ENCODE measurements around the gene UQCRQ.

Gene UQCRQ

GRCh38 chr5:132866342-132867045, at the start of gene UQCRQ, which contains the start of gene GDF9:
UQCRQ (plus strand) TSS chr5:132866642; CDS start chr5:132866882, 240 bp downstream.
GDF9 (minus strand) TSS chr5:132866469; CDS start chr5:132864533, 1,936 bp downstream.
- peak; percentile 90 to 99 (median 96) for DNase-seq

GRCh38 chr5:132817011-132817410, 49.4 kb upstream of the UQCRQ start:
- no peak for DNase-seq

DNA sequence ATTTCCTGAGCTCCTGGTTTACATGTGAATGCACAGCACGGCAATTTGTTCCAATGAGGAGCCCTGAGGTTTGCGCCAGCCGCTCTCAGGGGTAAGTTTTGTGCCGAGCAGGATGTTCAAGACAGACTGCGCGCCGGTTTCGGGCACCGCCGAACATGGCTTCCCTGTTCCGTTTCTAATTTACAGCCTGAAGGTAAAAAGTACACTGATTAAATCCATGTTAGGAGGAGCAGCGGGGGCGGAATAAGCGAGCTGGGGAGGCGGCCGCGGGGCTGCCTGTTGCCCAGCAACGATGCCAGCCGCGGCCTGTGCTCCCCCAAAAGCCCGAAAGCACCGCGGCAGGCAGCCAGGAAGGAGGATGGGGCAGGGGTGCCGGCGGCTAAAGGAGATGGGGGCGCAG, 47.0 kb upstream of the UQCRQ start:
- DNase-seq, result no peak

- peak; percentile 42 to 90 (median 81) for DNase-seq
Measured at GRCh38 chr5:132820162-132820754, 46.2 kb upstream of the UQCRQ start.

DNA sequence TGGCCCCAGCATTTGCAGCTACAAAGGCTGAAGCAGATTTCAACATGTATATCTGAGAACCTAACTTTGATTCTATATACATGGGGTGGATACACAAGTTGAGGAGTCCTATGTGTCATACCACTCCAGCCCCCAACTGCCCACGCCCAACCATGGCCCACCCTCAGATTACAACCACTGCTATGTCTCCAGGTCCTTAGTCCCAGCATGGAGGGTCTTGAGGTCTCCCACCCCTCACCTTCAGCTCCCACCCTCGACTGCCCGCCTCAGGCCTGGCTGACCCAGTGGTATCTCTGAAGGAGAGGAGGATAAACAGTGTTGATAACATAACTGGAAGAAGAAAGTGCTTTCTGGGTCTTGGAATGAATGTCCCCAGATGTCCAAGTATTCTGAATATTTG, 45.1 kb upstream of the UQCRQ start:
- DNase-seq, result no peak

DNA sequence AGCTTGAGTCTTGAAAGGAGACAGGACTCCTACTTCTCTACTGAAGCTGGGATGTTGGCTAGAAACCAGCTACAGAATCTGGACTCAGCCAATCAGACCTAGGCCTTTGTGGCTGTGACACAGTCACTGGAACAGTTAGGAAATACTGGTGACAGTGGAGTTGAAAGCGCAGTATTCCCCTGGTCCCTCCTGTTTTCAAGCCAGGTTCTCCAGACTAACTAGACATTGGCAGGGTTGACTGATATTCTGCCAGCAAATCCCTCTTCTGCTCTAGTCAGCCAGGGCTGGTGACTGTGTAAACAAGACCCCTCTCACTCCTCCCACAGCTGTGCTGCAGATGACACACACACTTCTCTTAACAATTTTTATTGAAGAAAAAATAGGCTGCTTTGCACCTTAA, 44.7 kb upstream of the UQCRQ start:
- no peak for DNase-seq

DNA sequence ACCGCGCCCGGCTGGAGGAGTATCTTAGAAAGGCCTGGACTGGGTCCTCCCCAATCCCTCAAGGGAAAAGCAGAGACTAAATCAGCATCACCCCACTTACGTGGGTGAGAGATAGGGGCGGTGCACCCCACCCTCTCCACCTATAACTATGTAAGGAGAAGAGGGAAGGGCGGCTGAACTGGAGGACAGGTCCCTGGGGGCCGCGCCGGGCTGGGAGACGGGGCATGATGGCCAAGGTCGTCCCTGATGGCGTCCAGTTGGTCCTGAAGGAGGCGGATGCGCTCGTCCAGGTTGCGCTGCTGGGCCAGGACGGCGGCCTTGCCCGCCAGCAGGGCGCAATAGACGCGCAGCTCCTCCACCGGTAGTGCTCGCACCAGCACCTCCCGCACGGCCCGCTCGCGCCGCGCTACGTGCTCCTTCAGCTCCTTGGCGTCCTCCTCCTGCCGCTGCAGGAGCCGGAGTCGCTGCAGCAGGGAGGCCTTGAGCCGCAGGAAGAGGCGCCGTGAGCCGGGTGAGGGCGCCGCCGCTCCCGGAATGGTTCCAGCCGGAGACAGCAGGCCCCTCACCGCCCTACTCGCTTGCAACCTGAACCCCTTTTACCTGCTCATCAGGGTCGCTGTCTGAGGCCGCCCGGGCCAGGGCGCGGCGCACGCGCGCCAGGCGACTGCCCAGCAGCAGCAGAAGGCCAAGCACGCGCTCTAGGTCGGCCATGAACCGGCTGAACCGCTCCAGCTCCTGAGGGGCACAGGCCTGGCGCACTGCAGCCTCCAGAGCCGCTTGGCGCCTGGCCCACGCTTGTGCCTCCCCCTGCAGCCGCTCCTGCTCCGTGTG, 43.6 kb upstream of the UQCRQ start:
- DNase-seq, result no peak

DNA sequence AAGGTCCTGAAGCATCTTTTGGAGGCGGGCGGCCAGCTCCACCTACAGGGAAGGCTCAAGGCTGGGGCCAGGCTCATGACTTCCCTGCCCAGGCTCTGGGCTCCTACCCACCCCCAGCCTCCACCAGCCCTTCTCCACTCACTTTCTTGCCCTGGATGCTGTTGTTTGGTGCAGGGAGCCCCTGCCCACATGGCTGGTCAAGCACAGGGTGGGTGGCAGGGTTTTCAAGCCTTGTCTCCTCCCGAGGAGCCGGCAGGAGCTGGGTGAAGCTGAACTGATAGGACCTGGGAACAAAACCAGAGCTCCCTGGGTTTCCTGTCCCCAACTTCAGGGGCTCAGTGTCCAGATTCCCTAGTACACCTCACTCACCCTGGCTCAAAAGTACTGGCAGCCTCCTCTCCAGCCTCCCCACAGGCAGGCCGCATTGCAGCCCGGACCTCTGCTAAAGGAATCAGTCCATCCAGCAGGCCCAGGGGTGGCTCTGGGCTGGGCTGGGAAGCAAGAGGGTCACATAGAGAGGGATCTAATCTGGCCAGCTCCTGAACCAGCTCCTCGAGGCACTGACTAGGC, 42.9 kb upstream of the UQCRQ start:
- DNase-seq, result no peak

- DNase-seq, result no peak
Measured at GRCh38 chr5:132824426-132824825, 42.0 kb upstream of the UQCRQ start.

GRCh38 chr5:132825033-132825833, 41.2 kb upstream of the UQCRQ start:
- no peak for DNase-seq

- no peak for DNase-seq
Measured at GRCh38 chr5:132825834-132826391, 40.5 kb upstream of the UQCRQ start.

- no peak for DNase-seq
Measured at GRCh38 chr5:132826424-132827082, 39.9 kb upstream of the UQCRQ start.

DNA sequence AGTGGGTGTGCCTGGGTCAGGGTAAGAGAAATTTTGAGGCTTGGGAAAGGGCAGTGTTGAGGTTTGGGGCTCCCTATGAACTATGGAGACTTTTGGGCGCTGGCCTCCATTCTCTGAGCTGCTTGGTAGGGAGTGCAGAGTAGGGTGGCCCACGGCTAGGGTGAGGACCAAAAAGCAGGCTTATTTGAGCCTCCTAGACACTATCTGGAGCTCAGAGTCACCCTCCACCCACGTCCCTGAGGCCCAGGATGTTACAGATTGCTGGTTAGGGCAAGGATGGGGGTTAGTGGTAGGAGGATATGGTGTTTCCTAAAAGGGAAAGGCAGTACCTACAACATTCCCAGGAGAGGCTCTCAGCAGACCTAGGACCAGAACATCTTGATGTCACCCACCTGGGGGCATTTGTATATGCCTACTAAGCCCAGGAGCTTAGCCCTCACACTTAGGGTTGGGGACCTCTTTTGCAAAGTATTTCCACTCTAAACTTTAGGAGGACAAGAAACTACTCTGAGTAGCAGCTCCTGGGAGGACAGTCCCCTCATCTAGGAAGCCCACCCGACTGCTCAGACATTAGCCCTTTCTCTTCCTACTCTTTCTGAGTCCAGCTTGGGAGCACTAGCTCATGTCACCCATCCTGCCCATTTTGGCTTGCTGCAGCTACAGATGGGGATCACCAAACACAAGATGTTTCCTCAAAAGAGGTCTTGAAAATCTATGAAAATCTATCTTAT, 38.3 kb upstream of the UQCRQ start:
- no peak for DNase-seq

- DNase-seq, result no peak
Measured at GRCh38 chr5:132828846-132829494, 37.5 kb upstream of the UQCRQ start.

DNA sequence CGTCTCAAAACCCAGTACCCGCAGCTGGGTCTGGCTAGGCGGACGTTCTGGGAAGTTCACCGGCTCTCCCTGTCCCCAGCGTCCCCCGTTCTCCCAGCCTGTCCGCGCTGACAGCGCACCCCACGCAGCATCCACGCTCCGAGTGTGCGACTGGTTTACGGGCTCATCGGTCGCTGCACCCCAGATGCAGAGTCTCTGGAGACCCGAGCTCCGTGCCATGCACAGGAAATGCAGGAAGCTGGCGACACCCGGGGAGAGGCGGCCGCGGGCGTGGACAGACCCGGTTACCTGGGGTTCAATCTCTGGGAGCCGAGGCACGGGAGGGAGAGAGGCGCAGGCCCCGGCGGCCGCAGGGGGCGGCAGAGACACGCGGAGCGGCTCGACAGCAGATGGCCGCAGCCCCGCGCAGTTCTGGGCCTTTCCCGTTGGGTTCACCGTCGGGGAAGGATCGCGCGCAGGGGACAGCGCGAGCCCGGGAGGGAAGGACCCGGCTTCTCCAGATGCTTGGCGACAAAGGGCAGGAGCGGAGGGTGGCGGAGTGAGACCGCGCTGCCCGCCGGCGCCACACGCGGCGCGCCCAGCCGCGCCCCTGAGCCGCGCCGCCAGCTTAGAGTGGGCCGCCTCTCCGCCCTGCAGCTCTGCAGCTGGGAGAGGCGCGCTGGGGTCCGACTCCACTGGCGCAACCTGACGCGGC, 36.6 kb upstream of the UQCRQ start:
- DNase-seq, result peak; percentile 71 to 84 (median 77)

DNA sequence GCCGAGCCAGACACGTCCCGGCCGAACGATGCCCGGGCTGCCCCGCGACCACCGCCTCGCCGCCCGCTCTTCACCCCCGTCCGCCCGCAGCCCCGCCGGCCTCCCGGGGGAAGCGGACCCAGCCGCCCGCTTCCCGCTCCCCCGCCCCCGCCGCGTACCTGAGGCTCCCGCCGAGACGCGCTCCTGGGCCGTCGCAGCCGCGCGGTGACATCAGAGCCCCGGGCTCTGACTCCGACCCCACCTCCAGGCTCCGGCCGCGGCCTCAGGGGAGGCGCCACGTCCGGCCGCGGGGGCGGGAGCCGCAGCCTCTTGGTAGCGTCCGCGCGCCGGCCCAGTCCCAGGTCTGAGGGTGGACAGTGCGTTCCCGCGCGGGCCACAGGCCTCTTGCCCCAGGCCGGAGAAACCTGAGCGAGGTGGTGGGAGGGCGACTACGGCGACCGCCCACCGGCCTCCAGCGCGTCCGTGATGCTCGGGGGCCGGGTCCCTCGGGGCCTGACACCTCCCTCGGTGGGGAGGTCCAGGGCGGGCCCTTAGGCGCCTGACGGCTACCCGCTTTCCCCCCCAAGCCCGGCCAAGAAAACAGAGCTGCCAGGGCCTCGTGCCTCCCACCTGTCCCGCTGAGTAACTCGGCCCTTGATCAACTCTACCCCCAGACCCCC, 35.9 kb upstream of the UQCRQ start, which contains the start of gene SHROOM1:
SHROOM1 (minus strand) TSS at position 212 of the 659 bp plus-strand sequence. CDS start 4,507 bp downstream, outside the sequence.
- peak; percentile 44 to 78 (median 70) for DNase-seq

- no peak for DNase-seq
Measured at GRCh38 chr5:132831095-132831860, 35.2 kb upstream of the UQCRQ start.

- no peak for DNase-seq
Measured at GRCh38 chr5:132832612-132833011, 33.8 kb upstream of the UQCRQ start.

All from NCI-H1417 (cell line).